ENCODE measurements around the gene TJAP1.

Gene TJAP1

GRCh38 chr6:43540507-43540906 is 63.1 kb downstream of the TJAP1 start:
- no peak for DNase-seq

- no peak for DNase-seq
Measured at GRCh38 chr6:43541774-43542471, 64.6 kb downstream of the TJAP1 start.

- no peak for DNase-seq
Measured at GRCh38 chr6:43544461-43544860, 67.1 kb downstream of the TJAP1 start.

GRCh38 chr6:43547222-43547621 is 69.9 kb downstream of the TJAP1 start:
- no peak for DNase-seq

Data from SHP77 treated with DMSO at 0.1 percent for 48 hours (cell line).